NCI-H460 (cell line): ENCODE data around the gene PTPRE. TPM values are rescaled to one million over a fixed set of nuclear protein-coding genes. Genes with fewer than 3 reads are reported as not detected.

ENCODE experiments used
- DNase-seq: peaks from one replicate; pipeline ENCODE4 v3.0.0-alpha.2; 2016; ENCODE audit warnings: low read depth; ENCODE audit errors: extremely low read depth
- polyA plus RNA-seq: library from polyadenylated mRNA; depleted of rRNA; stranded (reverse); fragments of >200 nt; gene quantifications from 2 replicates; pipeline ENCODE4 v1.2.3, GENCODE V29; 2014; cell fraction: nucleus; rRNA removed
- total RNA-seq: library from RNA; depleted of rRNA; stranded (reverse); fragments of >200 nt; shearing (Covaris generic); gene quantifications from 2 replicates; pipeline ENCODE4 v1.2.3, GENCODE V29; 2014; rRNA removed

PTPRE gene
- total RNA-seq = 4.0 and 4.6 TPM in 2 replicates
- 2.1 and 5.4 TPM in 2 replicates for polyA plus RNA-seq

GRCh38 chr10:127906548-127907377 lies at the start of gene PTPRE:
PTPRE (plus strand) TSS chr10:127907103; CDS start chr10:128040882, 133,779 bp downstream.
- DNase-seq = peak; percentile 44

DNA sequence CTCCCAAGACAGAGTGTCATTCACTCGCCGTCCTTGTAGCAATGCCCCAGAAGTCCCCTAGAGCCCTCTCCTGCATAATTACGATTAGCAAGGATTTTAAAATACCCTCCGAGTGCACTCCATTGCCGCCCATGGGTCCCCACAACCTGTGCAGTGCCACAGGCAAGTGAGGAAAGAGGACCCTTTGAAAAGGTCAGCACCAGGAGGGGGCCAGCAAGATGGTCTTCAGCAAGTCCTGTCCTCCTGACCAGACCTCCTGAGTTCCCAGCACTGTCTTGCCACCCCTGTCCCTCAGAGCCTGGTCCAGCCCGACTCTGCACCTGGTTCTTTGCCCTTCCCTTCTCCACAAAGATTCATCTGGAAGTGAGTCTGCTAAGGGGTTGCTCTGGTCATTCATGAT lies 46.3 kb upstream of the PTPRE start:
- DNase-seq = no peak

DNA sequence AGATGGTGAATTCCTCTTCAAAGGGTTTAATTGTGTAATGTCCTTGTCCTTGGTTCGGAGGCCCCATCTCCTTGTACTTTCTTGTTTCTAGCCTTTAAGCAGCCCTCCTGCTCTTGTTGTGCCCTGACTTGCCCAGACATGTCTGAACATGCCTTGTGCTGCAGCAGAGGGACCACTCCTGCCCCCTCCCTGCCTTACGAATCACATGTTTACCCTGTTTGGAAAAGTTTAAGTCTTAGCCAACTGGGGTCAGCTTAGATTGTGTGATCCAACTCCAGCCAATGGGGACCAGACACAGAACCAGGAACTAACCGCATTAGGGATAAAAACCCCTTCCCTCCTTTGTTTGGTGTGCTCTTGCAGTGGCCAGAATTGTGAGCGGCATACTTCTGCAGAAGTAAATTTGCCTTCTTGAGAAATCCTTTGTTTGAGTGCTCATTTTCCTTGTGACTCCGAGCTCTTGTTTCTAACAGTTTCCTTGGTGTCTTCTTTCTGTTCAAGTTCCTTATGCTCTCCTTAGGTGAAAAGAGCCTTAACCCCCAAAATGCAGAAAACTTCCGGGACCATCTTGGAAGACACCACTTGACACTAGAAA lies 43.6 kb upstream of the PTPRE start:
- no peak for DNase-seq

GRCh38 chr10:127866276-127867013 lies 40.5 kb upstream of the PTPRE start:
- no peak for DNase-seq

- DNase-seq = no peak
Measured at GRCh38 chr10:127867805-127868204, 39.1 kb upstream of the PTPRE start.

DNA sequence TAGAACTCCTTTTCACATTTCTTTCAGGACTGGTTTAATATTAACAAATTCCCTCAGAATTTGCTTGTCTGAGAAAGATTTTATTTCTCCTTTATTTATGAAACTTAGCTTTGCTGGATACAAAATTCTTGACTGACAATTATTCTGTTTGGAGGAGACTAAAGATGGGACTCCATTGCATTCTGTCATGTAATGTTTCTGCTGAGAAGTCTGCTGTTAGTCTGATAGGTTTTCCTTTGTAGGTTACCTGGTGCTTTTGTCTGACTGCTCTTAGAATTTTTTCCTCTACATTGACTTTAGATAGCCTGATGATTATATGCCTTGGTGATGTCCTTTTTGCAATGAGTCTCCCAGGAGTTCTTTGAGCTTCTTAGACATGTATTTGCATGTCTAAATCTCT lies 37.6 kb upstream of the PTPRE start:
- DNase-seq = no peak

DNA sequence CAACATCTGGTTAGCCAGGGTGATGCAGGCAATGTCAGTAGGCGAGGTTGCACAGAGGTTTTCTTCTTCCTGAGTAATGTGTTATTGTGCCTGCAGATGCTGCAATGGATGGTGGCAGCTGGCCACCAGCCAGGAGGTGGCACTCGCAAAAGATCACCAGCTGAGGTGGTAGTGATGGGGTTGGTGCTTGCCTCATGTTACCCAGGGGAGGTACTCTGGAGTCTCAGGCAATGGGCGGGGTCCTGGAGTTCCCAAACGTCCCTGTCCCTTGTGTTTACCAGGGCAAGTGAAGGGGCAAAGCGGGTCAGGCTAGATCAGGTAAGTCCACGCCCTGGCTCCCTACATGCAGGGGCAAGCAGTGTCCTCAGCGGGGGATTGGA lies 35.3 kb upstream of the PTPRE start:
- no peak for DNase-seq

DNA sequence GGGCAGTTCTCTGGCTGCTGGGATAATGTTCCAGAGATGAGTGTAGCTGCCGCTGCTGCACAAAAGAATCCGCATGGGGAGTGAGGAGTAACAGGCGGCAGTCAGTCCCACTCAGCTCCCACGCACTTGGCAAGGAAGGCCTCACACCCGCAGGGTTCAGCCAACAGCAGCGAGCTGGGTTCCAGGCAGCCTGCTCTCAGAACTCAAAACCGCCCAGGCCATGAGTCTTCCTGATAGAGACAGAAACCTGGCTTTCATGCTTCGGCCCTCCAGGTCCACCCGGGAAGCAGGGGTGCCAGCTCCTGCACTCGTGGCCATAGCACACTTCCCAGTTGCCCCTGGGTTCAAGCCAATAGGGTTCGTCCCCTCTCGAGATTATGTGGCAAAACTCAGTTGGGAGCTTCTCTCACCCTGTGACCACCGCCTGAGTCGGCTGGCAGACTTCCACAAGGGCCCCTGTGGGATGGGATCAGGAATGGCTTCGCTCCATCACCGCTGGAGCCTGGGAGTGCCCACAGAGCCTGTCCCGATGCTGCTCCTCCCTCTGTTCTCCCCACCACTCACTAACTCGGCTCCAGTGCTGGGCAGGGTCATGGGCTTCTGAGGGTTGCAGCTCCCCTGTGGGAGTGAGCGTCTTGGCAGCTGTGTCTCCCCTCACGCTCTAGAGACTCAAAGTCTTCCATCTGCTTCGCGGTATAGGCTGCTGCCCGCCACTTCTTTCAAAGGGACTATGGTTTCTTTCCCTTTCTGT lies 34.7 kb upstream of the PTPRE start:
- no peak for DNase-seq

GRCh38 chr10:127872871-127873600 lies 33.9 kb upstream of the PTPRE start:
- DNase-seq = no peak

DNA sequence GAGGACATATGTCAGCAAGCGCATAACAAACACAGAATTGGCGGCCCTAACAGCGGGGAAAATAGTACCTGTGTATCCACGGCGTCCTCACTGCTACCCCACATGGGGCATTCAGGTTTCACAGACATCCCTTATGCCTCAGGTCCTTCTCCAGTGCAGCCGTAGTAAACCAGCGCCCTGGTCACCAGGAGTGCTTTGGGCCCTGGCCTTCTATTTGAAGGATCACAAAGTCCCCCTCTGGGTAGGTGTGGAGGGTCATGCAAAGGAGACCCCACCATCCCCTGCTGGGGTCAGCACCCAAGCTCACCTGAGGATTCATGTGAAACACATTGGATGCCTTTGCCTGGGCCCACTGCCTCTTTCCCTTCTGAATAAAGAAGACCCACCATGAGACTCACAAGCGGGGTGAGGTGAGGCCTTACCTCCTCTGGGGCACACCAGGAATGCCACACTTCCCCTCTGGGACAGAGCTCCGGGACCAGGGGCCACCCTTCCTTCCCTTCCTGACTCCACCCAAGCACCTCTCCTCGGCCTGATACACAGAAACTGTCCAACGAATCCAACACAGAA lies 32.9 kb upstream of the PTPRE start:
- DNase-seq = no peak

- no peak for DNase-seq
Measured at GRCh38 chr10:127874671-127875448, 32.0 kb upstream of the PTPRE start.

DNA sequence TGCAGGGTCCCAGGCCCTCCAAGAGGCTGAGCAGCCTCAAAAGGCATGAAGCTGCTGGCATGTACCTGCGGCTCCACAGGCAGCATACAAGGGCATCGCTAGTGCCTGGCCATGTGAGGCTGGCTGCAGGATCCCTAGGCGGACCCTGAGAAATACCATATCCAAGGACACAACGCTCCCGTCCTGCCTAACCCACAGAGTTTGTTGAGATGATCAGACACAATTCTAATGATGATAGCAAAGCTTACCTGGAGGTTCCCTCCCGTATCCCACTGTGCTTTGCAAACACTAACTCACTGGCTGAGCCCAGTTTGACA lies 31.5 kb upstream of the PTPRE start:
- no peak for DNase-seq

DNA sequence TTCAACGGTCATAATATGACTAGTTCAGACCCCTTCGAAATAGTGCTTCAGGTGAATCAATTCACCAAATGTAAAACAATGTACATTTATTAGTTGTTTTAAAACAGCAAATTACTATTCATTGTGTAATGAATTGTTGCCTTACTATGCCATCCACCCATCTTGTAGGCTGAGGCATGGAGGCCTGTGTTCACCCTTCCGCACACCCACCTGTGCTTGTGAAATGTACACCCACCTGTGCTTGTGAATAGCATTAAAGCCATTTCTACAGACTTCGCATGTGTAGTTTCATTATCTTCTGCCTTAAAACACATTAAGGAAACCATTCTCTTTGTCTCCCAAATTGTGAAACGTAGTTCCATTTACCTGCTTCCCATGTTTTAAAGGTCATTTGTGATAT lies 31.0 kb upstream of the PTPRE start:
- DNase-seq = no peak

GRCh38 chr10:127877116-127877515 lies 29.8 kb upstream of the PTPRE start:
- no peak for DNase-seq

GRCh38 chr10:127877699-127878098 lies 29.2 kb upstream of the PTPRE start:
- DNase-seq = no peak

GRCh38 chr10:127878475-127879055 lies 28.3 kb upstream of the PTPRE start:
- DNase-seq = no peak

DNA sequence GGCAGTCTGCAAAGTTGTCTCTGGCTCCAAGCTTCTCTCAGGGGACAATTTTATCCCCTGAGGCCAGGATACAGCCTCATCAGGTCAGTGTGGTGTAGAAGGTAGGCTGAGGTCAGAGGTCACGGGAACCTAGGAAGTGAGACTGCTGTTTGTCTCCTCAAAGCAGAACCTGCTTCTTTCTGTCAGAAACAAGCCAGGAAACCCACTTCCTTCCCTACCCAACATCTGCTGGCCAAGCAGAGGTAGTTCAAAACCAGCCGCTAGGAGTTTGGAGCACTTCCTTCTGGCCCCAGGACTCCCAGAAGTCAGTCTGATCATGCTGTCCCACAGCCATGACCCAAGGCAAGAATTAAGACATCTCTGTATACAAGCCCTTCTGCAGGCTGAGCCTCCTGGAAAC lies 26.3 kb upstream of the PTPRE start:
- DNase-seq = no peak

GRCh38 chr10:127881262-127881661 lies 25.6 kb upstream of the PTPRE start:
- no peak for DNase-seq

- DNase-seq = no peak
Measured at GRCh38 chr10:127882391-127882790, 24.5 kb upstream of the PTPRE start.
